HG03097 (cell line): ENCODE results near the gene PTPRK.

ENCODE experiments used
- ATAC-seq: cut with Tn5 transposase; IDR thresholded peaks from one replicate; pipeline ENCODE4 v1.9.1; 2021; ENCODE audit not compliant: unreplicated experiment, low FRiP score

The PTPRK gene

DNA sequence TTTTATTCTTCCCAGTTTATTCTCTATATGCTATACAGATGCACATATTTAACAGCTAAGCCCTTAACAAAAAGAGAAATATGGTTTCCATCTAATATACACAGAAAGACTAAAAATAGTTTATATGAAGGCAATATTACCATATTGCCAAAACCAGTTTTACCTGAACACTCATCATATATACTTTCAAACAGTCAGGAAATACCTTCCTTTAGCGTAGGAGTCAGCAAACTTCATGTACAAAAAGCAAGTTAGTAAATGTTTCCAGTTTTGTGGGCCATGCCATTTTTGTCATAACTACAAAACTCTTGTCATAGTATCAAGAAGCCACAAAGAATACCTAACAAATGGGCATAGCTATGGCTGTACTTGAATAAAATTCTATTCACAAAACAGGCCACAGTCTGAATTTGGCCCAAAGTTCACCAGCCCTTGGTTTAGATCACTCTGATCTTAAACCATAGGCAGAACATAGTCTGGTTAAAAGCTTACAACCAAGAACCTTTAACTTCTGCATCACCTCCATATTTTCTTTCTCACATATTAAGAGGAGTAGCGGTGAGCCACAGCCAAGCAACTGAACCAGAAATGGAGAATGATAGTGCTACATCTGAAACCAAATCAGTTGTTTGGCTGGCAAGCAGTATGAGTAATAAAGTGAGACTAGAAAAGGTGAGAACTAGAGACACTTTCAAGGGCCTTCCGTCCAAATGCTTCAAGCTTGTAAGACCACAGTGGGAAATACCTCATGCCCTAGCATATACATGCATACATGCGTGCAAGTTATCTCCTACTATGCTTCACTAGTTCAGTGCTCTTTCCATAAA lies 116.6 kb downstream of the PTPRK start:
- no peak for ATAC-seq

DNA sequence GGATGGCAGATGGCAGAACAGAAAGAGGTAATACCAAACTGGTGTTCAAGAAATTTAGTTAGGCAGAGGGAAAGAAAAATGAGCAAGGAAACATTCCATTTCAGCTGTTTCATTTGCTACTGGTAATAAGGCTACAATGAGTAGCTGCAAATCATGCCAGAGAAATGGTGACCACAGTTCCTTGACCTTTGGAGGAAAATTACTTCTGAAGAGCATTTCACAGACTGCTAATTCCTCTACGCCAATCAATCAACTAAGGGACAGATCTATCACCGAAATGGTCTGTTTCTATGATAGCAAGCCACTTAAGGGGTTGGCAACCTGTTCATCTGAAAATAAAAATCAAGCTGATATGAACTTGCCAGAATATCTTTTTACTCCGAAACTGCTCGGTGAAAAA lies 119.5 kb downstream of the PTPRK start:
- no peak for ATAC-seq

DNA sequence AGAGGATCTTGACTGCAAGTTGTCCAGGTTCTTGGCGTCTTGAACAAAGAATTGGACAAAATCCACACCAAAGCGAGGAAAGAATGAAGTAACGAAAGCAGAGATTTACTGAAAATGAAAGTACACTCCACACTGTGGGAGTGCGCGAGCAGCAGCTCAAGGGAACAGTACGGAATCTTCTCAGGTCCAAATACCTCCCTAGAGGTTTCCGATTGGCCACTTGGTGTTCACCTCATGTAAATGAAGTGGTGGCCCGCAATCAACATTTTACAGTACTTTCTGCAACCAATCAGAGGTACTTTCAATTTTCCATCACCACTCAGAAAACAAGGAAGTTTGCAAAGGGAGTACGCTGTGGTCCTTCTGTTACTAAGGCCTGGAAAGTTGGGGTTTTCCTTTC lies 122.4 kb downstream of the PTPRK start:
- ATAC-seq = no peak

DNA sequence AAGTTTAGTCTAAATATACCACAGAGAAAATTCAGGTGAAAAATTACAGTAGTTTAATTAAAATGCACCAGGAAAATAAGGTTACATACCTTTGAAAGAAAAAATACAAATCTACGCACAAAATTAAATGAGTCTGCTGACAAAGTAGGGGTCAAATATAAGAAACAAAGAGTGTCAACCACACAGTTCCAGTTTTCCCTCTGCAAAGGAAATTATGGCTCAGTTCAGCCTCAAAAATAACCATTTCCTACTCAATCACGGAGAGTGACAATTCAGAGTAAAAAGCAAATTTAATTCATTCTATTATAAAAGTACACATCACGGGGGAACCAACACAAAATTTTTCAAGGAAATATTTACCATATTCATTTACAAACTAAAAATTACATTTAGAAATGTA lies 124.8 kb downstream of the PTPRK start:
- ATAC-seq = no peak

DNA sequence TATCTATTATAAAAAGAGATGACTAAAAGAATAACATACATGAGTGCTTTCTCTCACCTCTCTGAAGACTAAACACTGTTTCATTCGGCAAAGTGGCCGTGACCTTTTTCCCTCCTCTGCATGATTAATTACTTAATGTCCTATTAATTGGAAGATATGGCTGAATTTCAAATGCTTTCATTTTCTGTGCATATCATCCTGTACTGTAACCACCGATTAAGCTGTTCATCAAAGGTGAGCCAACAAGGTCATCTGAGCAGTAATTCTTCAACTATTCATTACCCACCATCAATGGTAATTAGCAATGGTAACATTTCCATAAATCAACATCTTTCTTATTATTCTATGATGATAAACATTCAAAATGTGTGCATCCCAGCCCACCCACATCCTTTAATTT lies 125.2 kb downstream of the PTPRK start:
- no peak for ATAC-seq

DNA sequence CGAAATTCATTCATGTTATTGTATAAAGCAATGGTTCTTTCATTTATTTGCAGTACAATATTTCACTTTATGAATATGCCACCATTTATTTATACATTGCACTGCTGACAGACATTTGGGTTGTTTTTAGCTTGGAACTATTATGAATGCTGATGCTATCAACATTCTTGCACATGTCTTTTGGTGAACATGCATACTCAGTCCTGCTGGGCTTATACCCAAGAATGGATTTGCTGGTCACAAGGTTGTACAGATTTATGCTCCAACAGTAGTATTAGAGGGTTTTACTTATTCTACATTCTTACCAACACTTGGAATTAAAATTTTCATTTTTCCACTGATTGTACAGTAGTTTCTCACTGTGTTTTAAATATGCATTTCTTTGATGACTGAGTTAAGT lies 126.2 kb downstream of the PTPRK start:
- ATAC-seq = no peak

DNA sequence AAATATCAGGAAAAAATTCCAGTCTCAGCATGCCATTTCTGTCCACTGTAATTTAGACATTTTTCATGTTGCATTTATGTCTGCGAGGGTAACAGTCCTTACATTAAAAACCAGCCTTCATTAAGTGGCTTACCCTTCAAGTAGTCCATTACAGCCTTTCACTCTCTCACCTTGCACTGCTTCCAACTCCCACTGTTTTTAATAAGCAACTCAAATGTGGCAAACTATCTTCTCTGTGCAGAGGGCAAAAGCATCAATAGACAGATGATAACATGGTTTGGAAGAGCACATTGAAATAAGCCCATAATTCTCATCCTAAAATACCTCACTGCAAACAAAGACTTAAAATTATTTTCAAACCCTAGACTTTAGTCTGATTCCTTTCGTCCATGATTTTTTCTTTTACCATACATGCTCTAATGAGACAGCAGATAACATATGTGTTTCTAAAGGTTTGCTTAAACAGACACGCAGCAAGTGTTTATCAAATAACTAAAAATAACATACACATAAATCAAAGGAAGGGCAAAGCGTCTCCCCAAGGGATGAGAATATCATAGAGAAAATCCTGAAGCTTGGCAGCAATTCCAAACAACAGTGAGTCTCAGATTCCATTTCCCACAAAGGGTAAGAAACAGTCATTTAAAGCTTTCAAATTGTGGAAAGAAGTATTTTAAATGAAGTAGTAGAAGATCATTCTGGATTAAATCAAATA lies 130.4 kb downstream of the PTPRK start:
- no peak for ATAC-seq

DNA sequence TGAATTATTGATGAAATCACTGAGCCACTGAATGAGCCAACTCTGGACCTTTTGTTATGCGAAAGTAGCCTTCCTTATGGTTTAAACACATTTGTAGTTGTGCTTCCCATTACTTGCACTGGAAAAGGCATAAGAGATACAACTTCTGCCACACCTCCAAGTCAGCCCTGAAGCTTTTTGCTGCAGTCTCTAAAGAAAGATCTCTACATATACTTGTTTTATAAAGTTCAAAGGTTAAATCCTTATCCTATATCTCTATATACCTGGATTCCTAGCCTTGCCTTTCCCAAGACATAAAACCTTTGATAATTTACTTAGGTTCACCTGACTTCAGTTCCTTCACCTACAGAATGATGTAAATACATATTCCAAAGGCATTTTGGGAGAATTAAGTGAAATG lies 132.0 kb downstream of the PTPRK start:
- ATAC-seq = no peak

DNA sequence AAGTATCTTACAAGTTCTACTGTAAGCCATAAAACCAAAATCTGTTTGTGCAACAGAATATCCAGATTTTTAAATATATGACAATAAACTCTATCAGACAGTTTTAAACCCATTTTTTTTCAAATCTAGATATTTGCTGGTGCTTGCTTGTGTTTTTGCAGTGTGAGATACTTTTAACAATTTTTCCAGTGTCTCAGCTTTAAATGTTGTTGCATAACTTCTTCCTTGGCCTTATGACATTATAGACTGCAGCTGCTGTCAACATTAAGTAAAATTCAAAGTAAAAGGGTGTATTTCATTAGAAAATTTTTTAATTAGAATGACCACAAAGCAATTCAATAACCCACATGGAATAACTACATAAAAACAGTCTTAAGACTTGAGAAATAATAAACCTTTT lies 139.5 kb downstream of the PTPRK start:
- ATAC-seq = no peak

DNA sequence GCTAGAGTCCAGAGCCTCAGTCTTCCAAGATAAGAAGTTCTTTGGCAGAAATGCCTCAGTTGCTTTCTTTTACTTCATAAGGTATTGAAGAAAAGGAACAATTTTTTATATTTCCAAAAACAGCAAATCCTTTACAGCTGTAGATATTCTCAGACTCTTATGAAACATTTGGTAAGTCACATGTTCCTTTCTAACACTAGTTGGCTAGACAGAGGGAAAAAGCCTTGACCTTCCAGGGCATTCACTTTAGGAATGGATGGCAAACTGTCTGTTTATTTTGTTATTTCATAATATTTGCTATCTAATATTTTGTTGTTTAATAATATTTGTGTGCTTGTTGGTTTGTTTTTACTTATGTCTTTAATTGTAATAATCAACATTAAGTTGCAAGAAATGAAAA lies 140.8 kb downstream of the PTPRK start:
- no peak for ATAC-seq

DNA sequence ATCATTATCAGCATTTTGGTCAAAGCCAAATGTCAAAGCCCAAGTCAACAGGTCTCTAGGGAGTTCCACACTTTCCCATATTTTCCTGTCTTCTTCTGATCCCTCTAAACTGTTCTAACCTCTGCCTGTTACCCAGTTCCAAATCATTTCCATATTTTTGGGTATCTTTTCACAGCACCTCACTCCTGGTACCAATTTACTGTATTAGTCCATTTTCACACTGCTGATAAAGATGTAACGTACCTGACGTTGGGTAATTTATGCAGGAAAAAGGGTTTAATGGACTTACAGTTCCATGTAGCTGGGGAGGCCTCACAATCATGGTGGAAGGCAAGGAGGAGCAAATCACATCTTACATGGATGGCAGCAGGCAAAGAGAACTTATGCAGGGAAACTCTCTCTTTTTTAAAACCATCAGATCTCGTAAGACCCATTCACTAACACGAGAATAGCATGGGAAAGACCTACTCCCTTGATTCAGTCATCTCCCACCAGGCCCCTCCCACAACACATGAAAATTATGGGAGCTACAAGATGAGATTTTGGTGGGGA lies 143.4 kb downstream of the PTPRK start:
- no peak for ATAC-seq

DNA sequence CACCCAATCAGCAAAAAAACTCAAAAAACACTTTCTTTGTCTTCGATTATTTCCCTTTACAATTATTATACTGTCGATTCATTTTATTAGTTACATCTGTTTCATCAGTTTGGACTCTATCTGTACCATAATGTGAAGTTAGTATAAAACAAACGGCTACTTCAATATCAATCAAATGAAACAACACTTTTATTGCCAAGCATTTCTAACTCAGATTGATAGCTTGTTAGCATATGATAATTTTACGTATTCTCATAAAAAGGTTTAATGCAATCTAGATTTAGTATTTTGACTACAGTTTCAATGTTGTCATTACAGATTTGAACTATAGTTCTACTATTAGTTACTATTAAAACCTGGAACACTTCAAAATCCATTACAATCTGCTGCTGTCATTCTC lies 149.3 kb downstream of the PTPRK start:
- ATAC-seq = no peak

DNA sequence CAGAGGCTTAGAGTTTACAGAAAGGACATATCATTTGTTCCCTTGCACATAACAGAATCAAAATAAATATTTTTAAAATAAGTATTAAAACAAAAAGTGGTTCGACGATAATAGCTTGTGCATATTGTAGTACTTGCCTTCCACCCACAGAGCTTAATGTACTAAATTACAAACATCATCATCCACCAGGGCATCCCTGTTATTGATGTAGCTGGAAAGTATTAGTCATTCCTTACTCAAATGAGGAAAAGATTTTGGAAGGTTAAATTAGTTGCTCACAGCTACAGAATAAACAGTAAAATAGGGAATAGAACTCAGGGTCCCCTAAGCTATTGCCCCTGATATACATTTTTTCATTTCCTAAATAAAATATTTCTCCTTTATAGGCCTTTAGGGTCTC lies 150.3 kb downstream of the PTPRK start:
- ATAC-seq = no peak

DNA sequence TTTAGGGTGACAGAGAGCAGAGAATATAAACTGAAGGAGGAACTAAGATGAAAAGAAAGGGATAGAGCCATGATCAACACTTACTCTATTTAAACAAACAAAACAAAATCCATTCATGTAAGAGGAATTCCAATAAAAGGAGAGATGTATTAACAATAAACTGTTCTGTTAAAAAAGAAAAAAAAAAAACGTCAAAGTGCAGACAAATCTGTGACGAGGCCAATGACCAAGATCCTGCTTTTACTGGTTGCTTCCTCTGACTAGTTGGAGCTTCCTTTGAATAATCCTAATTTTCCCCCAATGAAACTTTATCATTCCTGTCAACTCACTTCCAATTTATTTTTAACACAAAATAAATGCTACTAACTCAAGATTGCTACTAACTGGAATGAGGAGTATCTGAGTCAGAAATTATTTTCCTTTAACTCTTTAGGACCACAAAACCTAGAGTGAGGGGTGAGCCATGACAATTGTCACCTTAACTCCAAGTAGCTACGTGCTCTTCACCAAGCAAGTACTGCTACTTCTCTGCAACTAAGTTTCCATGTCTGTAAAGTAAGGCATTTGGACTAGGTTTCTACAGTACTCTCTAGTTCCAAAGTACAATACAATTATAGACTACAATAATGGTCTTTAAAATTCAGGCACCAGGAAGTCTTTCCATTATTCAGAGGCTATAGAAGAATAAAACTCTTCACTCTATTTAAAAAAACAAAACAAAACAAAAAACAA lies 152.0 kb downstream of the PTPRK start:
- ATAC-seq = no peak

DNA sequence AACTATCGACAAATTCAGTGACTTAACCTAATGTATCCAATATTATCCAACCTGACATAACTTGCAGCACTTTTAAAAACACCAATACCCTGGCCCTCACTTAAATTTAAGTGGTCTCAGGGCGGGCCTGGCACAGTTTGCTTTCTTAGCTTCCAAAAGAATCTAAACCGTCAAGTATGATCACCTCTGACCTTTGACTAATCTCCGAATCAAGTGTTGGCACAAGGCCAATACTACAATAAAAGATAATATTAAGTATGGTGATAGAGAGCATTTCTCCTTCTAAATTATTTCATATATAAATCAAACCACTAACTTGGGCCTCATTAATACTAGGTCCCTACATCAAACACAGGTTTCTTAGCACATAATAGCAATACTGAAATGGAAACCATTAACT lies 153.0 kb downstream of the PTPRK start:
- no peak for ATAC-seq

DNA sequence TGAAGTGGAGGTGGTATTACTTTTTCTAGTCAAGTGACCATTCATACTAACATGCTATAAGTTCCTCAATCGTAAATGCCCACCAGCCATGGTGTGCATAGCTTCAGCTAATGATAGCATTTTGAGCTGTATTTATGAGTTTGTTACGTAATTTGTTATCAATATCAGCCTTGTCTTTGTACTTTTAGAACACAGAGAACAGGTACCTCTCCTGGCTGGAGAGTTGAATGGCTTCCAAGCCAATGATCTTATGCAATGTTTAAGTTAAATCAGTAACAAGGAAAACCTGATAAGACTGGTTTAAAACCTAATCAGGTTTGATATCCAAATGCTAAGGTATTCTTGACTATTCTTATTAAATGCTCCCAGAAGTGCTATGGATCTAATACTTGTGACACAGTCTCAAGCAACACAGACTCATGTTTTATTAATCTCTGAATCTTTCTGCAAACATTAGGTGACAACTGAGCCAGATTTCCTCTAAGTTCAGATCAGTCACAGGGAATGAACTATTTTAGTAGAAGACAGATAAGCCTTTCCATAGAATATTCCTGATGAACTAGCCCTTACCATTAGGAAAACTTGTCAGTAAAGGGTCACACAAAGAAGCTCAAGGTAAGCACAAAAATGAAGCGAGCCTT lies 154.8 kb downstream of the PTPRK start:
- no peak for ATAC-seq

DNA sequence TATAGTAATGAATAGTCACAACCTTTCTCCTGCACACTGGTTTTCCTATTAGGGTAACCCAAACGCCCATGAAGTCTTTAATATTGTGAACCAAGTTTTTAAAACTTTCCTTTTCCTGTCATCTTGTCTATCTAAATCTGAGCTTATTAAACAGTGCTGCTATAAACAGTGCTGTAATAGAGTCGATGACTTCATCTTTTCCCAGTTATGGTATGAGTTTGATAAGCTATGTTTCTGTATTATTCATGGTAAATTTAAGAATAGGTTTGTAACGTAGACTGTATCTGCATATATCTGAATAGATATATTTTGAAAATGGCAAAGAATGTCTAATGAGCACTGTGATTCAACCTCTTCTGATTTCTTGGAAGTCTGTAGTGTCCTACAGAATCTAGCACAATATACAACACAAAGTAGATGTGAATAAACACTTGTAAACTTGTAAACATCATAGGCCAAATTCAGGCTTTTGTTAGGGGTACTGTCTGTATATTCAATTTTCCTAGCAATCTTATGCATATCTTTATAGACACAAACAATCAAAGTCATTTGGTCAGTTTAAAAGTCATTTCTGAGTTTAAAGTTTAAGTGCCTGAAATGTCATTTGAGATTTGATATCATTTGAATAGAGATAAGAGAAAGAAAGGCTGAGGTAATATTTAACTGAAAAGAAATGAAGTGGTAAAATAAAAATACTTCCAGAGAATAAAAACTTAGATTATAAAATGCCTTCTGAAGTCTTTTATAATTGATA lies 155.5 kb downstream of the PTPRK start:
- no peak for ATAC-seq

DNA sequence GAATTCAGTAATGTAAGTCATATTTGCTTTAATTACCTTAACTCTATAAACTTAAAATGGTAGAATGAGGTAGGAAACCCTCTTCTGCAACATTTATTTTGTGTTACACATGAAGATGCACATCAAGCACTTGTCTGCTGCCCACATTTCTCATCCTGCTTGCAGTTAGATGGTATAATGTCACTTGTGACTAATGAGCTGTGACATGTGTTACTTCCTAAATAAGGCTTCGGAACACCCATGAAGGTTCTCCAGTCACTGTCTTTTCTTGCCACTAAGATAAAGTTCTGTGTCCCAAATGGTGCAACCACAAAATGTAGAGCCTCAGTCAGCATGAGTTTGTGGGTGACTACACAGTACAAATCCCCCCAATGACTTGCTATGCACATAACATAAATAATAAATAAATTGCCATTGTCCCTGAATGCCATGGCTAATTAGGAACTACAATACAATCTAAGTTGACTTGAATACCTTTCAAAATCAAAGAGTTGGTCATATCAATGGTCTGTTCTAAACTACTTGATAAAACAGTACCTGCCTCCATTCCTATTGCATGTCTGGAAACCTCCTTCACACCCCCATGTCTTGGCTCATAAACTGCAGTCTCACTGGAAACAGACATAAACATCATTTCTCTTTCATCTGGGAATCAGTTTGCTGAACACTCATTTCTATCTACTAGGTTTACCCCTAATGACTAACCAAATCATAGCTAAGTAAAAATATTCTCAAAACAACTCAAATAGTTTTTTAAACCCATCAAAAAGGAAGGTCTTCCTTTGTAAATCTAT lies 157.2 kb downstream of the PTPRK start:
- no peak for ATAC-seq

DNA sequence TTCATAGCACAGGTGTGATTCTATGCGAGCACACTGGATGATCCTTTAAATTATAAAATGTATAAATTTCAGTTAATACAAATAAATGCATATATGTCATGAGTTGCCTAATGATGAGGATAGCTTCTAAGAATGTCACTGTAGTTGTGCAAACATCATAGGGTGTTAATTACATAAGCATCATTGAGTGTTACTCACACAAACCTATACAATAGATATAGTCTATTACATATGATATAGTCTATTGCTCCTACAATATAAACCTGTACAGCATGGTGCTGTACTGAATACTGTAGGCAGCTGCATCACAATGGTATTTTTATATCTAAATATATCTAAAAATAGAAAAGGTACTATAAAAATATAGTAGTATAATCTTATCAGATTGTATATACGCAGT lies 159.0 kb downstream of the PTPRK start:
- ATAC-seq = no peak
